HepG2 (cell line): ENCODE results near the gene ANO9. TPM values are rescaled to one million over a fixed set of nuclear protein-coding genes. Genes with fewer than 3 reads are reported as not detected.

Source experiments
- AGO2 ChIP-seq: fragments of 200-400 bp; formaldehyde crosslinking; optimal IDR thresholded peaks from 2 replicates; pipeline ENCODE3; 2017; ENCODE audit warnings: mild to moderate bottlenecking, low read depth, low read length, moderate library complexity
- BCL3 ChIP-seq: sonication (generic); formaldehyde crosslinking; IDR thresholded peaks from 2 replicates; pipeline ENCODE4 v1.5.1; 2020; ENCODE audit warnings: mild to moderate bottlenecking, missing genetic modification reagents, moderate library complexity
- BCL6 ChIP-seq: IDR thresholded peaks from 2 replicates; pipeline ENCODE4 v1.6.1; 2016; ENCODE audit warnings: missing genetic modification reagents, missing compliant biosample characterization
- GLI4 ChIP-seq: sonication (generic); formaldehyde crosslinking; IDR thresholded peaks from 2 replicates; pipeline ENCODE4 v1.5.1; 2020; ENCODE audit warnings: missing genetic modification reagents, mild to moderate bottlenecking, moderate library complexity, borderline replicate concordance
- KAT7 ChIP-seq: IDR thresholded peaks from 2 replicates; pipeline ENCODE4 v1.6.1; 2018; ENCODE audit warnings: borderline replicate concordance, missing compliant biosample characterization
- ZNF138 ChIP-seq: sonication (generic); formaldehyde crosslinking; IDR thresholded peaks from 2 replicates; pipeline ENCODE4 v1.5.0; 2020; ENCODE audit warnings: mild to moderate bottlenecking, low read depth, missing genetic modification reagents
- ZNF280B ChIP-seq: sonication (generic); formaldehyde crosslinking; IDR thresholded peaks from 2 replicates; pipeline ENCODE4 v1.5.0; 2020; ENCODE audit warnings: missing genetic modification reagents, mild to moderate bottlenecking, borderline replicate concordance
- ZNF282 ChIP-seq: fragments of 450-650 bp; IDR thresholded peaks from 2 replicates; pipeline ENCODE4 v1.6.1; 2018; ENCODE audit not compliant: partially characterized antibody
- ZNF589 ChIP-seq: sonication (generic); formaldehyde crosslinking; conservative IDR thresholded peaks from 2 replicates; pipeline ENCODE4 v1.8.0; 2022; ENCODE audit warnings: mild to moderate bottlenecking, moderate library complexity, missing genetic modification reagents
- ZNF747 ChIP-seq: sonication (generic); formaldehyde crosslinking; IDR thresholded peaks from 2 replicates; pipeline ENCODE4 v1.8.1; 2023; ENCODE audit warnings: missing genetic modification reagents, mild to moderate bottlenecking, borderline replicate concordance
- polyA plus RNA-seq, 8 experiments: library from polyadenylated mRNA; depleted of rRNA in 3 of 8; stranded (reverse) in 7 of 8; unstranded in 1 of 8; fragments of >200 nt; fragmentation: Illumina TruSeq in 4 of 8; extraction: Trizol in 4 of 8; gene quantifications; 2 replicates each; pipeline versions ENCODE4 v1.2.1 to v1.2.3, GENCODE V29; 2011 to 2016; ENCODE audit warnings: low read depth in 4 of 8, missing spikeins in 1 of 8, mixed read lengths in 1 of 8; ENCODE audit not compliant: insufficient read depth in 1 of 8
- total RNA-seq, 5 experiments: library from RNA; depleted of rRNA; stranded (reverse); fragments of >200 nt; fragmentation: Illumina TruSeq; extraction: Trizol; gene quantifications; 2 replicates each; pipeline ENCODE4 v1.2.3, GENCODE V29; 2016; ENCODE audit warnings: low read depth in 1 of 5
- TF ChIP-seq, protein P1 (sequence below): sonication (generic); formaldehyde crosslinking; conservative IDR thresholded peaks from 2 replicates; pipeline ENCODE4 v1.4.0; 2020; ENCODE audit warnings: missing genetic modification reagents

Gene ANO9
- total and polyA plus RNA-seq, 2 of the 13 experiments (the other 11 are each of a cell fraction or from before 2014, with no cell fraction given), result 8.9 to 14.3 TPM

DNA sequence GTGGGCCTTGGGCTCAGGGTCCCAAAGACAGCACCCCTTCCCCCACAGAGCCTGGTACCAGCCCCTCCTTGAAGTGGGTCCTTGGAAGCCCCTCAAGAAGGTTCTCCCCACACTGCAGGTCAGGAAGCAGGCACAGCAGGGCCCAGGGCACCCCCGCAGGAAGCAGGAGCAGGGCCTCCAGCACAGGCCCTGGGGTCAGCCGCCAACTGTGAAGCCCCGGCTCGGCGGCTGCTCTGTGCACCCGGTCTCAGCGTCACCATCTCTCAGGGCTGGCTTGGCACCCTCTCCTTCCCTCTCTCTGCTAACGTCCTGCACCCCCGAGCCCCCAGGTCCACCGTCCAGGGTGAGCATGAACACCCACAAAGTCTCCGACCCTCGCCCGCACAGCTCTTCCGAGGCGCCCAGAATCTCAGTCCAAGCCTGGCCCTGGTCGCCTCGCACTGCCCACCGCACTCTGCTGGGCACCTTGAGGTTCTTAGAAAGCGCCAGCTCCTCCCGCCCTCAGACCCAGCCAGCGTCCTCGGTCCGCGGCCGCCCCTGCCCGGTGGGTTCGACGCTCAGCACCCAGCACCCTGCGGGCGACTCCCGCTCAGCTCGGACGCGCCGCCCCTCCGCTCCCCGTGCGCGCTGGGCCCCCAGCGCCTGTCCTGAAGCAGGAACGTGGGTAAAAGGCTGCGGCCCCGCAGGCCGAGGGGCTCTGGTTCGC lies 25.6 kb downstream of the ANO9 start (continued):
- TF ChIP-seq, protein P1, sequence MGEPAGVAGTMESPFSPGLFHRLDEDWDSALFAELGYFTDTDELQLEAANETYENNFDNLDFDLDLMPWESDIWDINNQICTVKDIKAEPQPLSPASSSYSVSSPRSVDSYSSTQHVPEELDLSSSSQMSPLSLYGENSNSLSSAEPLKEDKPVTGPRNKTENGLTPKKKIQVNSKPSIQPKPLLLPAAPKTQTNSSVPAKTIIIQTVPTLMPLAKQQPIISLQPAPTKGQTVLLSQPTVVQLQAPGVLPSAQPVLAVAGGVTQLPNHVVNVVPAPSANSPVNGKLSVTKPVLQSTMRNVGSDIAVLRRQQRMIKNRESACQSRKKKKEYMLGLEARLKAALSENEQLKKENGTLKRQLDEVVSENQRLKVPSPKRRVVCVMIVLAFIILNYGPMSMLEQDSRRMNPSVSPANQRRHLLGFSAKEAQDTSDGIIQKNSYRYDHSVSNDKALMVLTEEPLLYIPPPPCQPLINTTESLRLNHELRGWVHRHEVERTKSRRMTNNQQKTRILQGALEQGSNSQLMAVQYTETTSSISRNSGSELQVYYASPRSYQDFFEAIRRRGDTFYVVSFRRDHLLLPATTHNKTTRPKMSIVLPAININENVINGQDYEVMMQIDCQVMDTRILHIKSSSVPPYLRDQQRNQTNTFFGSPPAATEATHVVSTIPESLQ (CRISPR knock-in tag), result no peak
- no peak for TF ChIP-seq ZNF280B (CRISPR knock-in tag)
- TF ChIP-seq ZNF282, result no peak
- no peak for TF ChIP-seq KAT7 (CRISPR knock-in tag)
- no peak for TF ChIP-seq ZNF138 (CRISPR knock-in tag)
- TF ChIP-seq BCL6 (CRISPR knock-in tag), result peak; percentile 64; the same call in 1 of the 2 replicates
- no peak for TF ChIP-seq GLI4
- no peak for TF ChIP-seq BCL3 (CRISPR knock-in tag)
- TF ChIP-seq ZNF589, result no peak
- TF ChIP-seq ZNF747, result no peak
- TF ChIP-seq AGO2, result peak; percentile 78
